ENCODE measurements around the gene ARMC3.

GRCh38 chr10:23001901-23002516 lies 74.2 kb downstream of the ARMC3 start:
- no peak for TF ChIP-seq CTCF (conservative IDR thresholded peaks at IDR 0.05; ENCODE audit: low read depth, low read length)
- no peak for TF ChIP-seq EZH2 (IDR thresholded peaks at IDR 0.05; ENCODE audit: borderline replicate concordance, low read depth, low read length, poor library complexity, severe bottlenecking)

Measured in A673 (cell line).